ENCODE measurements around the gene GOLGA8J. TPM values are rescaled to one million over a fixed set of nuclear protein-coding genes. Genes with fewer than 3 reads are reported as not detected.

GOLGA8J gene
- total RNA-seq, 4 donors from 2014 or later: 0.37 TPM; not detected in 3

- no peaks in the 10 kb centered on the region for H3K36me3 ChIP-seq
- no peaks in the 10 kb centered on the region for H3K4me1 ChIP-seq
- H3K4me3 ChIP-seq: no peak overlapping the region
- TF ChIP-seq POLR2A (IDR thresholded peaks at IDR 0.05): no peak
- no peak for TF ChIP-seq CTCF (IDR thresholded peaks at IDR 0.05)
- no peaks in the 10 kb centered on the region for H3K27me3 ChIP-seq
- no peak for DNase-seq
- no peak overlapping the region for H3K27ac ChIP-seq
- intact Hi-C loops (cut with DNase I; ENCODE audit: low total_unique reads): loop anchor here (10.0 kb wide), 1 partner anchor 372 kb away; no protein-coding TSS in a partner anchor
- H3K9me3 ChIP-seq: no peaks in the 10 kb centered on the region
Measured at GRCh38 chr15:30046430-30046829, 36.3 kb upstream of the GOLGA8J start.

GRCh38 chr15:30055604-30056003 is 27.2 kb upstream of the GOLGA8J start:
- Histone ChIP-seq H3K4me3 (no peak overlapping the region), H3K27ac (no peak overlapping the region), H3K27me3 (no peaks in the 10 kb centered on the region), H3K36me3 (no peaks in the 10 kb centered on the region), H3K4me1 (no peaks in the 10 kb centered on the region), H3K9me3 (no peaks in the 10 kb centered on the region)
- TF ChIP-seq POLR2A (IDR thresholded peaks at IDR 0.05) (no peak), CTCF (IDR thresholded peaks at IDR 0.05) (no peak)
- intact Hi-C loops (cut with DNase I; ENCODE audit: low total_unique reads): no loop called here
- DNase-seq: no peak

GRCh38 chr15:30056166-30056565 is 26.6 kb upstream of the GOLGA8J start:
- Histone ChIP-seq H3K36me3 (no peaks in the 10 kb centered on the region), H3K4me1 (no peaks in the 10 kb centered on the region), H3K9me3 (no peaks in the 10 kb centered on the region), H3K4me3 (no peak overlapping the region), H3K27ac (no peak overlapping the region), H3K27me3 (no peaks in the 10 kb centered on the region)
- intact Hi-C loops (cut with DNase I; ENCODE audit: low total_unique reads): no loop called here
- TF ChIP-seq POLR2A (IDR thresholded peaks at IDR 0.05): no peak
- DNase-seq: no peak

- no peaks in the 10 kb centered on the region for H3K36me3 ChIP-seq
- no peaks in the 10 kb centered on the region for H3K9me3 ChIP-seq
- no peak for TF ChIP-seq POLR2A (IDR thresholded peaks at IDR 0.05)
- no peak for TF ChIP-seq CTCF (IDR thresholded peaks at IDR 0.05)
- no peak for DNase-seq
- intact Hi-C loops (cut with DNase I; ENCODE audit: low total_unique reads): no loop called here
- H3K4me1 ChIP-seq: no peaks in the 10 kb centered on the region
- no peak overlapping the region for H3K27ac ChIP-seq
- H3K27me3 ChIP-seq: no peaks in the 10 kb centered on the region
- no peak overlapping the region for H3K4me3 ChIP-seq
Measured at GRCh38 chr15:30059771-30060170, 23.0 kb upstream of the GOLGA8J start.

- Histone ChIP-seq H3K4me1 (peaks cover 0 to 4% of the 10 kb centered on the region in 2 donors), H3K27ac (no peak overlapping the region), H3K36me3 (no peaks in the 10 kb centered on the region), H3K4me3 (no peak overlapping the region), H3K9me3 (no peaks in the 10 kb centered on the region), H3K27me3 (no peaks in the 10 kb centered on the region)
- TF ChIP-seq POLR2A (IDR thresholded peaks at IDR 0.05) (no peak), CTCF (IDR thresholded peaks at IDR 0.05) (no peak)
- DNase-seq: no peak
- intact Hi-C loops (cut with DNase I; ENCODE audit: low total_unique reads): no loop called here
Measured at GRCh38 chr15:30062881-30063280, 19.9 kb upstream of the GOLGA8J start.

All from uterus (tissue), 4 donors.